Upper lobe of left lung (tissue), 4 donors: ENCODE results near the gene LOC128125822.

Source experiments
- POLR2A ChIP-seq, 4 donors: fragments of 450-650 bp; IDR thresholded peaks; one replicate each; pipeline ENCODE4 v1.5.1; 2016 to 2017; ENCODE audit warnings: antibody characterized with exemption in 4 of 4, mild to moderate bottlenecking in 2 of 4
- POLR2AphosphoS5 ChIP-seq, 2 donors: sonication (generic); formaldehyde crosslinking; IDR thresholded peaks; one replicate each; pipeline ENCODE4 v1.5.1; 2017; ENCODE audit warnings: antibody characterized with exemption in 2 of 2
- TF ChIP-seq, protein P1 (sequence below), 6 experiments: fragments of 450-650 bp in 4 of 6; fragments of 200-600 bp in 2 of 6; sonication (generic) in 2 of 6; IDR thresholded peaks; one replicate each; pipeline ENCODE4 v1.5.1; 2016 to 2019; ENCODE audit warnings: antibody characterized with exemption in 6 of 6

DNA sequence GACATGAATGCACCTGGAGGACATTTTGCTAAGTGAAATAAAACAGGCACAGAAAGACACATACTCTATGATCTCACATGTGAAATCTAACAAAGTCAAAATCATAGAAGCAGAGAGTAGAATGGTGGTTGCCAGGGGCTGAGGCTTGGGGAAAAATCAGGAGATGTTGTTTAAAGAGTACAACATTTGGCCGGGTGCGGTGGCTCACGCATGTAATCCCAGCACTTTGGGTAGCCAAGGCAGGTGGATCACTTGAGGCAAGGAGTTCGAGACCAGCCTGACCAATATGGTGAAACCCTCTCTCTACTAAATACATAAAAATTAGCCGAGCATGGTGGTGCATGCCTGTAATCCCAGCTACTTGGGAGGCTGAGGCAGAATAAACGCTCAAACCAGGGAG lies 26.0 kb upstream of the LOC128125822 start:
- TF ChIP-seq, protein P1, sequence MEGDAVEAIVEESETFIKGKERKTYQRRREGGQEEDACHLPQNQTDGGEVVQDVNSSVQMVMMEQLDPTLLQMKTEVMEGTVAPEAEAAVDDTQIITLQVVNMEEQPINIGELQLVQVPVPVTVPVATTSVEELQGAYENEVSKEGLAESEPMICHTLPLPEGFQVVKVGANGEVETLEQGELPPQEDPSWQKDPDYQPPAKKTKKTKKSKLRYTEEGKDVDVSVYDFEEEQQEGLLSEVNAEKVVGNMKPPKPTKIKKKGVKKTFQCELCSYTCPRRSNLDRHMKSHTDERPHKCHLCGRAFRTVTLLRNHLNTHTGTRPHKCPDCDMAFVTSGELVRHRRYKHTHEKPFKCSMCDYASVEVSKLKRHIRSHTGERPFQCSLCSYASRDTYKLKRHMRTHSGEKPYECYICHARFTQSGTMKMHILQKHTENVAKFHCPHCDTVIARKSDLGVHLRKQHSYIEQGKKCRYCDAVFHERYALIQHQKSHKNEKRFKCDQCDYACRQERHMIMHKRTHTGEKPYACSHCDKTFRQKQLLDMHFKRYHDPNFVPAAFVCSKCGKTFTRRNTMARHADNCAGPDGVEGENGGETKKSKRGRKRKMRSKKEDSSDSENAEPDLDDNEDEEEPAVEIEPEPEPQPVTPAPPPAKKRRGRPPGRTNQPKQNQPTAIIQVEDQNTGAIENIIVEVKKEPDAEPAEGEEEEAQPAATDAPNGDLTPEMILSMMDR (IDR thresholded peaks at IDR 0.05) = no peak
- TF ChIP-seq POLR2A (IDR thresholded peaks at IDR 0.05) (no peak), POLR2AphosphoS5 (IDR thresholded peaks at IDR 0.05) (no peak)
